SK-N-SH treated with all-trans-retinoic acid at 6 μM for 48 hours (cell line): ENCODE measurements around the gene MAGOHB.

ENCODE experiments used
- ATAC-seq: fragments of 200-7000 bp; cut with Tn5 transposase; 3 replicates; pipeline ENCODE4 v1.9.1; 2020; ENCODE audit warnings: mild to moderate bottlenecking, moderate library complexity
- BACH2 ChIP-seq: fragments of 250-450 bp; sonication (Bioruptor Pico); IDR thresholded peaks from 2 replicates; pipeline ENCODE4 v1.9.0; 2021; ENCODE audit warnings: mild to moderate bottlenecking, borderline replicate concordance
- CSDC2 ChIP-seq: fragments of 250-450 bp; sonication (Bioruptor Pico); IDR thresholded peaks from 2 replicates; pipeline ENCODE4 v1.5.0; 2020; ENCODE audit warnings: mild to moderate bottlenecking, moderate library complexity
- ESRRG ChIP-seq: fragments of 250-450 bp; sonication (Bioruptor Pico); IDR thresholded peaks from 2 replicates; pipeline ENCODE4 v1.6.1; 2021; ENCODE audit warnings: mild to moderate bottlenecking
- GLIS3 ChIP-seq: fragments of 250-450 bp; sonication (Bioruptor Pico); IDR thresholded peaks from 2 replicates; pipeline ENCODE4 v1.5.0; 2020; ENCODE audit warnings: mild to moderate bottlenecking, moderate library complexity
- ISL1 ChIP-seq: fragments of 250-450 bp; sonication (Bioruptor Pico); IDR thresholded peaks from 2 replicates; pipeline ENCODE4 v2.1.2; 2022; ENCODE audit warnings: mild to moderate bottlenecking, moderate library complexity
- OSR1 ChIP-seq: fragments of 250-450 bp; sonication (Bioruptor Pico); IDR thresholded peaks from 2 replicates; pipeline ENCODE4 v1.8.0; 2022; ENCODE audit warnings: moderate library complexity, mild to moderate bottlenecking, inconsistent platforms
- PPARA ChIP-seq: fragments of 250-450 bp; sonication (Bioruptor Pico); IDR thresholded peaks from 2 replicates; pipeline ENCODE4 v1.5.0; 2020; ENCODE audit warnings: mild to moderate bottlenecking, borderline replicate concordance
- RARB ChIP-seq: fragments of 250-450 bp; sonication (Bioruptor Pico); IDR thresholded peaks from 2 replicates; pipeline ENCODE4 v1.8.0; 2021; ENCODE audit warnings: mild to moderate bottlenecking, moderate library complexity
- SNAI2 ChIP-seq: fragments of 250-450 bp; sonication (Bioruptor Pico); IDR thresholded peaks from 2 replicates; pipeline ENCODE4 v1.5.0; 2020; ENCODE audit warnings: mild to moderate bottlenecking, moderate library complexity
- TCF4 ChIP-seq: fragments of 250-450 bp; sonication (Bioruptor Pico); IDR thresholded peaks from 2 replicates; pipeline ENCODE4 v1.8.0; 2021; ENCODE audit warnings: mild to moderate bottlenecking, moderate library complexity, borderline replicate concordance
- TOX ChIP-seq: fragments of 250-450 bp; sonication (Bioruptor Pico); IDR thresholded peaks from 2 replicates; pipeline ENCODE4 v1.8.0; 2021; ENCODE audit warnings: mild to moderate bottlenecking, moderate library complexity, borderline replicate concordance
- ZC3H10 ChIP-seq: fragments of 250-450 bp; sonication (Bioruptor Pico); IDR thresholded peaks from 2 replicates; pipeline ENCODE4 v1.5.1; 2021; ENCODE audit warnings: mild to moderate bottlenecking, moderate library complexity
- ZFP3 ChIP-seq: fragments of 250-450 bp; sonication (Bioruptor Pico); IDR thresholded peaks from 2 replicates; pipeline ENCODE4 v1.5.0; 2020; ENCODE audit warnings: mild to moderate bottlenecking, moderate library complexity
- ZFP30 ChIP-seq: fragments of 450-650 bp; formaldehyde crosslinking; IDR thresholded peaks from 2 replicates; pipeline ENCODE4 v1.5.0; 2022; ENCODE audit warnings: mild to moderate bottlenecking, moderate library complexity
- ZNF565 ChIP-seq: fragments of 450-650 bp; formaldehyde crosslinking; conservative IDR thresholded peaks from 2 replicates; pipeline ENCODE4 v1.5.0; 2020; ENCODE audit warnings: low read depth, mild to moderate bottlenecking, moderate library complexity
- ZNF70 ChIP-seq: fragments of 450-650 bp; formaldehyde crosslinking; IDR thresholded peaks from 2 replicates; pipeline ENCODE4 v1.5.0; 2020; ENCODE audit warnings: mild to moderate bottlenecking, moderate library complexity
- ZNF8 ChIP-seq: fragments of 450-650 bp; formaldehyde crosslinking; IDR thresholded peaks from 2 replicates; pipeline ENCODE4 v1.5.0; 2020; ENCODE audit warnings: mild to moderate bottlenecking, moderate library complexity
- TF ChIP-seq, protein P1 (sequence below): fragments of 250-450 bp; sonication (Bioruptor Pico); IDR thresholded peaks from 2 replicates; pipeline ENCODE4 v1.8.0; 2021; ENCODE audit warnings: low read depth, mild to moderate bottlenecking, moderate library complexity, borderline replicate concordance
- TF ChIP-seq, protein P2 (sequence below): fragments of 250-450 bp; sonication (Bioruptor Pico); IDR thresholded peaks from 2 replicates; pipeline ENCODE4 v1.5.1; 2020; ENCODE audit warnings: low read depth, mild to moderate bottlenecking, moderate library complexity
- TF ChIP-seq, protein P3 (sequence below): fragments of 250-450 bp; sonication (Bioruptor Pico); IDR thresholded peaks from 2 replicates; pipeline ENCODE4 v1.5.0; 2020; ENCODE audit warnings: mild to moderate bottlenecking, moderate library complexity
- TF ChIP-seq, protein P4 (sequence below): fragments of 250-450 bp; sonication (Bioruptor Pico); IDR thresholded peaks from 2 replicates; pipeline ENCODE4 v1.8.0; 2020; ENCODE audit warnings: mild to moderate bottlenecking, moderate library complexity, borderline replicate concordance
- TF ChIP-seq, protein P5 (sequence below): fragments of 250-450 bp; sonication (Bioruptor Pico); IDR thresholded peaks from 2 replicates; pipeline ENCODE4 v1.5.1; 2021; ENCODE audit warnings: mild to moderate bottlenecking, moderate library complexity

Gene MAGOHB

DNA sequence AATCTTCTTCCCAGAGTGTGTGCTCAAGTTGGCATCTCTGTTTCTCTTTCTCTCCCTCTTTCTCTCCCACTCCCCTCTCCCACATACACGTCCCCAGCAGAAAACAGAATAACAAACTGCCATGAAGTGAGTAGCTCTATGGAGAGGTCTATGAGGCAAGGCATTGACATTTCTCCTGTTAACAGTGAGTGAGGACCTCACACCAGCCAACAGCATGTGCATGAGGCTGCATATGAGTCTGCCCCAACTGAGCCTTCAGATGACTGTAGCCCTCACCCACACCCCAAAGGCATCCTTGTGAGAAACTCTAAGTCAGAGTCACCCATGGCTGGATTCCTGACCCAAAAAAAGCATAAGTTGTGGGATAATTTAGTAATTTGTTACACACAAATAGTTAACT is 50.4 kb downstream of the MAGOHB start (continued):
- TF ChIP-seq, protein P1, sequence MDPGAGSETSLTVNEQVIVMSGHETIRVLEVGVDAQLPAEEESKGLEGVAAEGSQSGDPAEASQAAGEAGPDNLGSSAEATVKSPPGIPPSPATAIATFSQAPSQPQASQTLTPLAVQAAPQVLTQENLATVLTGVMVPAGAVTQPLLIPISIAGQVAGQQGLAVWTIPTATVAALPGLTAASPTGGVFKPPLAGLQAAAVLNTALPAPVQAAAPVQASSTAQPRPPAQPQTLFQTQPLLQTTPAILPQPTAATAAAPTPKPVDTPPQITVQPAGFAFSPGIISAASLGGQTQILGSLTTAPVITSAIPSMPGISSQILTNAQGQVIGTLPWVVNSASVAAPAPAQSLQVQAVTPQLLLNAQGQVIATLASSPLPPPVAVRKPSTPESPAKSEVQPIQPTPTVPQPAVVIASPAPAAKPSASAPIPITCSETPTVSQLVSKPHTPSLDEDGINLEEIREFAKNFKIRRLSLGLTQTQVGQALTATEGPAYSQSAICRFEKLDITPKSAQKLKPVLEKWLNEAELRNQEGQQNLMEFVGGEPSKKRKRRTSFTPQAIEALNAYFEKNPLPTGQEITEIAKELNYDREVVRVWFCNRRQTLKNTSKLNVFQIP (CRISPR knock-in tag) = no peak
- no peak for TF ChIP-seq RARB (CRISPR knock-in tag)
- TF ChIP-seq, all 23 proteins: peak for 0

DNA sequence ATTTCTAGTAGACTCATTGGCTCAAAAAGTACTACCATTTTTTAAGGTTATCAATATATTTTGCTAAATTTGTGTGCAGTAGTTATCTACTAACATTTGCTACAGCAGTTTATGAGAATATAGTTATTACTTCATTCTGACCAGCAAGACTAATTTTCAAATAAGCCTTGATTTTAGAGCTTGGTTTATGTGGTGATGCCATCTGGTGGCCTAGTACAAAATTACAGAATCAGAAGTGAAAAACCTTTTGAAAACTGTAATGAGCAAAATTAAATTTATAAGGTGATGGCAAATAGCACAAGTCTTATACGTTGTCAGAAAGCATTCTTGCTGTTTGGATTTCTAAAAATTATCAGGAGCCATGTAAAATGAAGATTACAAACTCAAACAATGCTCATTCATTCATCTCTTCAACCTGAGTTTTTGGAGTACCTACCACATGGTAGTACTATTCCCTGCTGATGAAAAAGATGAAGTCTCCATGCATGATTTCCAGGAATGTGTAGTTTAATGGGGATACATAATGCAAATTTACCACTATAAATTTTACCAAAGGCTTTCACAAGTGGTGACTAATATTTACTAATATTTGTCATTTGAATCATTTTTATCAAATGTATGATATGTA is 51.0 kb downstream of the MAGOHB start:
- TF ChIP-seq PPARA (CRISPR knock-in tag) = no peak
- no peak; the same call in 2 of the 3 replicates for ATAC-seq

DNA sequence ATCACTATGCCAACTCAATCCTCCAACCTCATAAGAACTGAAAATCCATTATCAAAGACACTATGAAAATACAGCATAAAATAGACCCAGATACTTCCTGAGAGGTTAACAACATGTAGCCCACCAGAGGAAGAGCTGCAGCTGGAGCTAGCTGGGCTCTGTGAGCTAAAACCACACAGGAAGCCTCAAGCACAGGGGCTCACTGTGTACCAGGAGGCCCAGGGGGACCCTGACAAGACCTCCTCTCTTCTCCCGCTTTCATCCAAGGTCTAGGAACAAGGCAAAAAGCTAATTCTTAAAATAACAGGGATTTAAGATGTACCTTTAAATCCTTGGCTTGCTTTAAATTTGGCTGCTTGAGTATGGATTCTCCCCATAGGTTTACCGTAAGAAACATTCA is 54.2 kb downstream of the MAGOHB start:
- TF ChIP-seq ZFP30 (CRISPR knock-in tag) (no peak), ISL1 (no peak), ZNF8 (CRISPR knock-in tag) (no peak), ZFP3 (CRISPR knock-in tag) (no peak), CSDC2 (no peak), ZNF565 (CRISPR knock-in tag) (no peak), PPARA (CRISPR knock-in tag) (no peak), ESRRG (CRISPR knock-in tag) (no peak), TOX (no peak), OSR1 (no peak), TCF4 (CRISPR knock-in tag) (no peak), SNAI2 (no peak), RARB (CRISPR knock-in tag) (no peak), ZNF70 (no peak), ZC3H10 (CRISPR knock-in tag) (no peak), BACH2 (CRISPR knock-in tag) (no peak)
- TF ChIP-seq, protein P2, sequence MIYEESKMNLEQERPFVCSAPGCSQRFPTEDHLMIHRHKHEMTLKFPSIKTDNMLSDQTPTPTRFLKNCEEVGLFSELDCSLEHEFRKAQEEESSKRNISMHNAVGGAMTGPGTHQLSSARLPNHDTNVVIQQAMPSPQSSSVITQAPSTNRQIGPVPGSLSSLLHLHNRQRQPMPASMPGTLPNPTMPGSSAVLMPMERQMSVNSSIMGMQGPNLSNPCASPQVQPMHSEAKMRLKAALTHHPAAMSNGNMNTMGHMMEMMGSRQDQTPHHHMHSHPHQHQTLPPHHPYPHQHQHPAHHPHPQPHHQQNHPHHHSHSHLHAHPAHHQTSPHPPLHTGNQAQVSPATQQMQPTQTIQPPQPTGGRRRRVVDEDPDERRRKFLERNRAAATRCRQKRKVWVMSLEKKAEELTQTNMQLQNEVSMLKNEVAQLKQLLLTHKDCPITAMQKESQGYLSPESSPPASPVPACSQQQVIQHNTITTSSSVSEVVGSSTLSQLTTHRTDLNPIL (CRISPR knock-in tag) = no peak
- TF ChIP-seq, protein P3, sequence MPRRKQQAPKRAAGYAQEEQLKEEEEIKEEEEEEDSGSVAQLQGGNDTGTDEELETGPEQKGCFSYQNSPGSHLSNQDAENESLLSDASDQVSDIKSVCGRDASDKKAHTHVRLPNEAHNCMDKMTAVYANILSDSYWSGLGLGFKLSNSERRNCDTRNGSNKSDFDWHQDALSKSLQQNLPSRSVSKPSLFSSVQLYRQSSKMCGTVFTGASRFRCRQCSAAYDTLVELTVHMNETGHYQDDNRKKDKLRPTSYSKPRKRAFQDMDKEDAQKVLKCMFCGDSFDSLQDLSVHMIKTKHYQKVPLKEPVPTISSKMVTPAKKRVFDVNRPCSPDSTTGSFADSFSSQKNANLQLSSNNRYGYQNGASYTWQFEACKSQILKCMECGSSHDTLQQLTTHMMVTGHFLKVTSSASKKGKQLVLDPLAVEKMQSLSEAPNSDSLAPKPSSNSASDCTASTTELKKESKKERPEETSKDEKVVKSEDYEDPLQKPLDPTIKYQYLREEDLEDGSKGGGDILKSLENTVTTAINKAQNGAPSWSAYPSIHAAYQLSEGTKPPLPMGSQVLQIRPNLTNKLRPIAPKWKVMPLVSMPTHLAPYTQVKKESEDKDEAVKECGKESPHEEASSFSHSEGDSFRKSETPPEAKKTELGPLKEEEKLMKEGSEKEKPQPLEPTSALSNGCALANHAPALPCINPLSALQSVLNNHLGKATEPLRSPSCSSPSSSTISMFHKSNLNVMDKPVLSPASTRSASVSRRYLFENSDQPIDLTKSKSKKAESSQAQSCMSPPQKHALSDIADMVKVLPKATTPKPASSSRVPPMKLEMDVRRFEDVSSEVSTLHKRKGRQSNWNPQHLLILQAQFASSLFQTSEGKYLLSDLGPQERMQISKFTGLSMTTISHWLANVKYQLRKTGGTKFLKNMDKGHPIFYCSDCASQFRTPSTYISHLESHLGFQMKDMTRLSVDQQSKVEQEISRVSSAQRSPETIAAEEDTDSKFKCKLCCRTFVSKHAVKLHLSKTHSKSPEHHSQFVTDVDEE (CRISPR knock-in tag) = no peak
- TF ChIP-seq, protein P1 (CRISPR knock-in tag) = no peak
- TF ChIP-seq, protein P4, sequence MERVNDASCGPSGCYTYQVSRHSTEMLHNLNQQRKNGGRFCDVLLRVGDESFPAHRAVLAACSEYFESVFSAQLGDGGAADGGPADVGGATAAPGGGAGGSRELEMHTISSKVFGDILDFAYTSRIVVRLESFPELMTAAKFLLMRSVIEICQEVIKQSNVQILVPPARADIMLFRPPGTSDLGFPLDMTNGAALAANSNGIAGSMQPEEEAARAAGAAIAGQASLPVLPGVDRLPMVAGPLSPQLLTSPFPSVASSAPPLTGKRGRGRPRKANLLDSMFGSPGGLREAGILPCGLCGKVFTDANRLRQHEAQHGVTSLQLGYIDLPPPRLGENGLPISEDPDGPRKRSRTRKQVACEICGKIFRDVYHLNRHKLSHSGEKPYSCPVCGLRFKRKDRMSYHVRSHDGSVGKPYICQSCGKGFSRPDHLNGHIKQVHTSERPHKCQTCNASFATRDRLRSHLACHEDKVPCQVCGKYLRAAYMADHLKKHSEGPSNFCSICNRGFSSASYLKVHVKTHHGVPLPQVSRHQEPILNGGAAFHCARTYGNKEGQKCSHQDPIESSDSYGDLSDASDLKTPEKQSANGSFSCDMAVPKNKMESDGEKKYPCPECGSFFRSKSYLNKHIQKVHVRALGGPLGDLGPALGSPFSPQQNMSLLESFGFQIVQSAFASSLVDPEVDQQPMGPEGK (CRISPR knock-in tag) = no peak

DNA sequence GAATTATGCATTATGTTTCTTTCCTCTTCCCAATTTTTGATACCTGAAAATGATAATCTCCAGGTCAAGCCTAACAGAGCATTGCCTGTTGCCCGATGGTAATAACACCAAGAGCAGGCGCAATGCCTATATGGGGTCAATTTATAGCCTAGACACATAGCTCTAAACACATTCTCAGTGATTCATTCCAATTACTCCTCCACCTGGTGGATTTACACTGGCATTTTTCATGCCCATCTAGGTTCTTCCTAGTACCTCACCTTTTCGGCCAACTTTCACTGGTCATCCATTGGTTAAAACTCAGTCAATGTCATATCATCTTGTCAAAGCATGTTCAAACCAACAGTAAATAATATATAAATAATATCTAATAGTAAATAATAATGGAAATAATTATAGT is 54.6 kb downstream of the MAGOHB start:
- ATAC-seq = no peak
- TF ChIP-seq ZNF8 (CRISPR knock-in tag) (no peak), ZFP3 (CRISPR knock-in tag) (no peak), SNAI2 (no peak), GLIS3 (no peak), BACH2 (CRISPR knock-in tag) (no peak), OSR1 (no peak), ZFP30 (CRISPR knock-in tag) (no peak), ZNF565 (CRISPR knock-in tag) (no peak), PPARA (CRISPR knock-in tag) (no peak), RARB (CRISPR knock-in tag) (no peak), ESRRG (CRISPR knock-in tag) (no peak), ISL1 (no peak), CSDC2 (no peak)
- TF ChIP-seq, protein P2 (CRISPR knock-in tag) = no peak
- TF ChIP-seq, protein P5, sequence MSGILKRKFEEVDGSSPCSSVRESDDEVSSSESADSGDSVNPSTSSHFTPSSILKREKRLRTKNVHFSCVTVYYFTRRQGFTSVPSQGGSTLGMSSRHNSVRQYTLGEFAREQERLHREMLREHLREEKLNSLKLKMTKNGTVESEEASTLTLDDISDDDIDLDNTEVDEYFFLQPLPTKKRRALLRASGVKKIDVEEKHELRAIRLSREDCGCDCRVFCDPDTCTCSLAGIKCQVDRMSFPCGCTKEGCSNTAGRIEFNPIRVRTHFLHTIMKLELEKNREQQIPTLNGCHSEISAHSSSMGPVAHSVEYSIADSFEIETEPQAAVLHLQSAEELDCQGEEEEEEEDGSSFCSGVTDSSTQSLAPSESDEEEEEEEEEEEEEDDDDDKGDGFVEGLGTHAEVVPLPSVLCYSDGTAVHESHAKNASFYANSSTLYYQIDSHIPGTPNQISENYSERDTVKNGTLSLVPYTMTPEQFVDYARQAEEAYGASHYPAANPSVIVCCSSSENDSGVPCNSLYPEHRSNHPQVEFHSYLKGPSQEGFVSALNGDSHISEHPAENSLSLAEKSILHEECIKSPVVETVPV (CRISPR knock-in tag) = no peak

More for the DNA sequence above, 54.2 kb downstream of the MAGOHB start:
- ATAC-seq = no peak
